ENCODE data around the gene ZNF134.

Gene ZNF134

DNA sequence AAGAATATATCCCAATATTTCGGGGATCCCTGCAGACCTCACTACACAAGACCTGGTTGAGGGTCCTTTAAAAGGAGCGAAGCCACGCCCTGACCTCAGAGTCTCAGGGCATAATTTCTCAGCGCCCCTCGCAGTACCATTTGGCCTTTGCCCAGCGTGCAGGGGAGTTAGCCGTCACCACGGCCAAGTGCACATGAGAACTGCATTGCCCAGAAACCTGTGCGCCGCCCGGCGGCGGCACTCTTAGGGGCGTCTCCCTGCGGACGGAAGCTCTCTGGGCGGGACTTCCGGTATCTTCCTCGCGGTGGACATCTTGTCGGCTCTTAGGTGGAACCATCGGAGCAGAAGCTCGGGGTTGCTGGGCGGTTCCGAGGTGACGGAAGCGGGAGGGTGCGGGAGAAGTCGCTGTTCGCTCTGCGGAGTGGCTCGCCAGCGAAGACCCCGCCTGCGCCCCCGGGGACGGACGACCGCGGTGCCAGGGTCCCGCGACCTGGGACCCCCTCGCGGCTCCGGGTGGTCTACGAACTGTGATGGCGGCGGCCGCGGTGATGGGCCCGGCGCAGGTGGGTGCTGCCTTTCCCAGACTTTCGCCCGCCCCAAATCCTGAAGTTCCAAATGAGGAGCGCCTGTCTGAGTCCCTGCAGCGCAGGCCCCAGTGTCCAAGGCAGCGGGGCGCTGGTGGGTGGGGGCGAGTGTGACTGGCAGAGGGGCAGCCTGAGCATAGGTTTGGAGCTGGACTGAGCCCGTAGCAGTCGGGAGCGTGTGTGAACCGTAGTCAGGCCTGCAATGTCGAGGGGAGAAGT, at the start of gene ZNF134:
Gene ZNF134 (plus strand): TSS at position 302 of the 803 bp plus-strand sequence. CDS start 5,227 bp downstream, outside the sequence.
- FAIRE-seq: no peak
- peak; percentile 66 for DNase-seq (ENCODE audit: low spot score)

DNA sequence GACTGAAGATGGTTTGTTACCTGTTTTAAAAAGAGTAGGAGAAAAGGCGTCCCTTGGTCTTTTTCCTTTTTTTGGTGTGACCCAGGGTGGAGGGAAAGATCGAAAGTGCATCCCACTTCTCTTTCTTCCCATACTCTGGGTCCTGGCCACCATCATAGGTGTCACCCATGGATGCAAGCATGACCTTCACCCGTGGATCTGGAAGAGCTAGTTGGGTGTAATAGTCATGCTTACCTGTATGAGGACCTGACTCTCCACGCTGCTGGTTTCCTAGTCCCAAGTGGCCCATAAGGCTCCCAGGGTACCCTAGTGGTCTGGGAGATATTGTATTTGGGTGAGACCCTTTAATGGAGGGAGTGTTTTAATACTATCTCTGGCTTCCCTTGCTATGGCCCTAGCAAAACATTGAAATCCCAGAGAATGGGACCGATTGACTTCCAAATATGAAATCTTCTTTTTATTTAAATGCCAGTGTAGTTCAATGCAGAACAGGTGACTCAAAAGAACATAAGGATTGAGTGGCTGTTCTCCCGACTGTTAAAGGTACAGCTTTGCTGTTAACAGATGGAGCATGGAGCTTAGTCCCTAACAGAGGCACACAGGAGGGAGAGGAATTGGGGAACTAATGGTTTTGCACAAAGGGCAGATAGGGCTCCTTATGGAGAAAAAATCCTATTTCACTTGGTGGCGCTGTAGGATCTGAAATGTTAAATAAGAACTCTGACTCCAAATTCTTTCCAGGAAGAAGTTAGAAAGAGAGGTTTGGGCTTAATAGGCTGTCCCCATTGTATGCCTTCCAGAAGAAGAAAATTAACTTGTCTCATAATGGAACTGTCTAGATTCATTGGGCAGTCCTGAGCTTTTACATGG, 47.4 kb upstream of the ZNF134 start:
- no peak for FAIRE-seq

DNA sequence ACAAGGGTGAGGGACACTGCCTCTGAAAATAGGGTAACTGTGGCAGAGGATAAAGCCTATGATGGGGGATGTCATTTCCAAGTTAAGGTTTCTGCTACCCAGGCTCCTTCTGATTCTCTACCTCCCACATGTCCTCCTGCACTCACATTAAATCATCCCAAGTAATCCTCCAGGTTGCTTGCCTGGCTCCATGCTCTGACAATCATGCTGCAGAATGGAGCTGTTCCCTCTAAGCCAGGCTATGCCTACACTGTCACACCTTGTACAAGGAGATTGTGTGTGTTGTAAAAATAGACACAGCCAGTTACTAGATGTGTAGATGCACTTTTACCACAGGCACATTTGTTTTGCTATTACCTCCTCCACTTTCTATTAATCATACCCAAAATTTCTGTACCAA, 43.3 kb upstream of the ZNF134 start:
- DNase-seq (ENCODE audit: low spot score): no peak
- FAIRE-seq: no peak

More for the DNA sequence above, 47.4 kb upstream of the ZNF134 start:
- no peak for DNase-seq (ENCODE audit: low spot score)

DNA sequence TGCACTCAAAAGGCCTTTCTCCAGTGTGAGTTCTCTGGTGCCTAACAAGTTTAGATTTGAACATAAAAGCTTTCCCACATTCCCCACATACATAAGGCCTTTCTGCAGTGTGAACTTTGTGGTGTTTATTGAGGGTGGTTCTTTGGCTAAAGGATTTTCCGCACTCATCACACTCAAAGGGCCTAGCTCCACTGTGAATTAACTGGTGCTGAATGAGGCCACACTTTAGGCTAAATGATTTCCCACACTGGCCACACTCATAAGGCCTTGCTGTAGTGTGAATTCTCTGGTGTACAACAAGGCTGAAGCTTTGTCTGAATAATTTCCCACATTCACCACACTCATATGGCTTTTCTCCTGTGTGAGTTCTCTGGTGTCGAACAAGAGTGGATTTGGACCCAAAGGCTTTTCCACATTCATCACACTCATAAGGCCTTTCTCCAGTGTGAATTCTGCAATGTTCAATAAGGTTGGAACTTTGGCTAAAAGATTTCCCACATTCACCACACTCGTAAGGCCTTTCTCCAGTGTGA, 41.6 kb upstream of the ZNF134 start:
- DNase-seq (ENCODE audit: low spot score): no peak
- FAIRE-seq: no peak

DNA sequence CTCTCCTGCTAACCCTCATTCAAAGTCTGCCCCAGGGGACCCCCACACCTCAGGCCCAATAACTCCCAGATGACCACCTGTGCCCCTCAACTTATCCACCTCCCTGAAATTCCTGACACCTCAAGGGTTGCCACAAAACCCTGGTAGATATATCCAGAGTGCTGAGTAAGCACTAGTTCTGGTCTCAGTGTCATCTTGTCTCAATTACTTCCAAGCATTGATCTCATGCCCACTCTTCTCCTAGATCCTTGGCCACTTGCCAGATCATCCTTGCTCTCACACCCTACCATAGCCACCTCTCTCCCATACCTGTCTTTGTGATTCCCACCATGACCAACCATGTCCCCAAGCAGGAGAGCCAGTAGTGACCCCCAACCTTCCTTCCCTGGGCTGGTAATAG, 37.4 kb upstream of the ZNF134 start:
- FAIRE-seq (no peak), DNase-seq (ENCODE audit: low spot score) (no peak)

DNA sequence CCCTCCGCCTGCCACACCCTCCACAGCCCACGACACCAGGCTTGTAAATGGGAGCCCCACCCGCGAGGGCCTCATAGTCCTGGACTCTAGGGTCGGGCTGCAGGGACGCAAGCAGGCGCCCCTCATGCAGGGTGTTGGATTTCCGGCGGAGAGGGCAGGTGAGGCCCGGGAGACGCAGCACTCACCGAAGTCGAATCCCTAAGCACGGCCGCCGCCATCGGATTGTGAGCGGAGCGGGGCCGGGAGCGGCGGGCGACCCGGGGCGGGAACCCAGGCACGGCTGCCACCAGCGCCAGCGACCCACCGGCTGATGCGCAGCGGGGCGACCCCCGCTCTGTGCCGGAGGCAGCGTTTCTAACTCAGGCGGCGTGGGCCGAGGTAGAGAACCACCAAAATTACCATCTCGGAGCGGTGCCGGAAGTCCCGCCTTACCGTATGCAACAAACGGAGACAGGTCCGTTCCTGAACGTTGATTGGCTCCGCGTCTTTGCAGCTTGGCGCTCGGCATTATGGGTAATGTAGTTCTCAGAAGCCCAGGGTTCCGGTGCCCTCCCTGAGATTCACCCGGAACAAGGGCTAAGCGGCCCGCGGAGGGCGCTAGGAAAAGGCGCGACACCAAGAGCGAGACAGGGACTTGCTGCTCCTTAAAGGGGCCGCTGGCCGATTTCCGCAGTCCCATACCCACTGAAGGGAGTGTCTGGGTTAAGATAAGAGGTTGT, 35.4 kb upstream of the ZNF134 start, which contains the start of gene ZNF416:
Gene ZNF416 (minus strand): TSS at position 425 of the 719 bp plus-strand sequence. CDS start 207 bp downstream, at position 218.
- peak; percentile 86 for FAIRE-seq
- DNase-seq (ENCODE audit: low spot score): peak; percentile 93

DNA sequence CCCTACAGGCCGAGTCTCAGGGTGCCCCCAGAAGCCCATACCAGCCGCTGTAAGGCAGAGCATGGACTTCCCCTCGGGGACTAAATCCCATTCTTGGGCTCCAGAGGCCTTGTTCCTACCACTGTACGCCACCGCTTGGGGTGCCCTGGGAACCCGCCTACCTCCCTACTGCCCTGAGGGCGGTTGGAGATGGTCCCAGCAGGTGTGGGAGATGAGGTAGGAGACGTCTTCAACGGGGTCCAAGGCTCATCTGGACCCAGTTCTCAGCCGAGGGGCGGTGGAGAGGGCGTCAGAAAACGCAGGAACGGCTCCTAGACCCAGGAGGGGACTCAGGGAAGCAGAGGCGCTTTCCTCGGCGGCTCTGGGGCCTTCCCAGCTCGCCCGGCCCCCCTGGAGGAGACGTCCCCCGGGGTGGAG, 30.9 kb upstream of the ZNF134 start:
- no peak for DNase-seq (ENCODE audit: low spot score)
- FAIRE-seq: no peak

DNA sequence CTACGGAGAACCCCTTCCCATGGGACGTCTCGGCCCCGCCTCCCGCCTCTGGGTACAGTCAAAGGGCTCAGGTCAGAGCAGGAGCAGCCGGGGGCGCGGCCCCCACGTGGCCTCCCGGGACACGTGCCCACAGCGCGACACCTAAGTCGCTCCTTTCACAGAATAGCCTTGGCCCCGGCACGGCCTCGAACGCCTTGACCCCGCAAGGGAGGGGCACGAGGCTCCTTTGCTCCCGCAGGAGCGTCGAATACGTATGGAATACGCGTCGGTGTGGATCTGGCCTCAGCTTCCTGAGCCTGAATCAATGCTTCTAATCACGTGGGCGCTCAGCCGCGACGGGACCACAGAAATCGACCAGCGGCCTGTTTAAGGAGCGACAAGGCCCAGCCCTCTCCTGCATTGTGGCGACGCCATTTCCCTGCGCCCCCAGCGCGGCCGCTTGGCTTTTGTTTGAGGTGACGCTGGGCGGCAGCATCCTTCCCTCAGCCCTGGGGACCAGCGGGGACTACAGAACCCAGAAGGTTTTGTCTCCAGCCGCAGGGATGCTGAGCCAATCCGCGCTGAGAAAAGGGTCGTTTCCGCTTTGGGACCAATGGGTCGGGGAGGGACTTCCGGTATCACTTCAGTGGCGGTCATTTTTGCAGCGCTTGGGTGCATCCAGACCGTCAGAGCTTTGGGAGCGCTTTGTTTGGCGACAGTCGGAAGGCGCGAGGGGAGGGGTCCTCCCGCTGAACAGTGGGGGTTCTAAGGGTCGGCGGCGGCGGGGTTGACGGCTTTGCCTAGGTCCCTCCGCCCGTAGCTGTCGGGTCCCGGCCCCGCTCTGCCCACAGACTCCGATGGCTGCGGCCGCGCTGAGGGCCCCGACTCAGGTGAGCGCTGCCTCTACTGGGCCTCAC, 30.3 kb upstream of the ZNF134 start, which contains the start of gene ZIK1:
Gene ZIK1 (plus strand): TSS at position 625 of the 896 bp plus-strand sequence. CDS start 212 bp downstream, at position 837.
- FAIRE-seq (no peak), DNase-seq (ENCODE audit: low spot score) (no peak)

DNA sequence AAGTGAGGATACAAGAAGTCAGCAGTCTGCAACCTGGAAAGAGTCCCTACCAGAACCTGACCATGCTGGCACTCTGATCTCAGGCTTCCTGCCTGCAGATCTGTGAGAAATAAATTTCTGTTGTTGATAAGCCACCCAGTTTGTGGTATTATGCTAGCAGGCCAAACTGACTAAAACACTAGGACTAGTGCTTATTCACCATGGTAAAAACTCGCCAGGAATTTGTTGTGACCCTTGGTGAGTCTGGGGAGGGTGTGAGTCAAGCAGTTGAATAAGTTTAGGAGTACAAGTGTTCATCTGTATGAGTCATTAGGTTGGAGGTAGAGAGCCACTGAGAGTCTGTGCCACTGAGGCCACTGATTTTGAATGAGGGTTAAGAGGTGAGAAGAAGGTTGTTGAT, 26.5 kb upstream of the ZNF134 start:
- DNase-seq (ENCODE audit: low spot score): peak; percentile 92
- peak; percentile 84 for FAIRE-seq

DNA sequence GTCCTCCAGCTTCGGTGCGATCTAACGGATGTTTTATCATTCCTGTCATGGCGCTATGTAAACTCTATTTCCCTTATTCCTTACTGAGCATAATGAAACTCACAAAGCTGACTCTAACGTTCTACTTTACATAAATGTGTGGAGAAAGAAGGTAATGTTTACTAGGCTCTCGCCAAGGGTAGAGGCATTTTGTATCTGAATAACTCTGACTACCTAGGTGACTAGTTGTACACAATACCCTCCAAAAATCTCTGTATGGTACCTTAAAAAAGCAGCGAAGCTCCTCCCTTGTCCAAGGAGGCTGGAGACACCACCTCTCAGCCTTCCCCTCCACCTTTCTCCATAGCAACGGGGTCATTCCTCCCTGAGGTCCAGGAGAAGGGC, 14.7 kb upstream of the ZNF134 start:
- DNase-seq (ENCODE audit: low spot score) (no peak), FAIRE-seq (no peak)

DNA sequence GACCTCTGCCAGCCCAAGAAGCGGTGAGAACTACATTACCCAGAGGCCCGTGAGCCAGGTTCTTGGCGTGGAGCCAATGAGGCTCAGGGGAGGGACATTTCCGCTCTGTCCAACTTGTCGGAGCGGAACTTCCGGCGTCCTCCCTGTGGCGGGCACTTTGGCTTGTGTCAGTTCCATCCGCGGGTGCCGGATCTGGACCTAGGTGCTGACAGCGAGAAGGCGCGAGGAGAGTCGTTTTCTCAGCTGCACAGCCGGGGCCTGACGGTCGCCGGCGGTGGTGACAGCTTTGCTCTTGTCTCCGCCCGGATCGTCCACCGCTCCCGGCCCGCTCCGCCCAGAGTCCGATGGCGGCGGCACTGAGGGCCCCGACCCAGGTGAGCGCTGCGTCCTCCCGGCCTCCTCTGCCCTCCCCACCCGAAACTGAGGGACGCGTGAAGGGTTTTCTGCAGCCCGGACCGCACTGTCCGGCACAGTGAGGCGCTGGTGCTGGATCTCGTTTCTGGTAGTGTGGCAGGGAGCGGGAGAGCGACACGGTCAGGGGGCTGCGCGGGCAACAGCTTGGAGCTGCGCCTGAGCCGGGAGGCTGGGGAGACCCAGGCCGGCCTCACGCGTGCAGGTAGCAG, 14.2 kb upstream of the ZNF134 start, which contains the start of gene ZNF530:
Gene ZNF530 (plus strand): TSS at position 125 of the 623 bp plus-strand sequence. CDS start 4,461 bp downstream, outside the sequence.
- no peak for FAIRE-seq
- DNase-seq (ENCODE audit: low spot score): peak; percentile 73

DNA sequence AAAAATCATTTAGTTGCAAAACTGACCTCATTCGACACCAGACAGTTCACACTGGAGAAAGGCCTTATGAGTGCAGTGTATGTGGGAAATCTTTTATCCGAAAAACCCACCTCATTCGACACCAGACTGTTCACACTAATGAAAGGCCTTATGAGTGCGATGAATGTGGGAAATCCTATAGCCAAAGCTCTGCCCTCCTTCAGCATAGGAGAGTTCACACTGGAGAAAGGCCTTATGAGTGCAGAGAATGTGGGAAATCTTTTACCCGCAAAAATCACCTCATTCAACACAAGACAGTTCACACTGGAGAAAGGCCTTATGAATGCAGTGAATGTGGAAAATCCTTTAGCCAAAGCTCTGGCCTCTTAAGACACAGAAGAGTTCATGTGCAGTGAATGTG, 7.1 kb upstream of the ZNF134 start:
- FAIRE-seq (no peak), DNase-seq (ENCODE audit: low spot score) (no peak)

DNA sequence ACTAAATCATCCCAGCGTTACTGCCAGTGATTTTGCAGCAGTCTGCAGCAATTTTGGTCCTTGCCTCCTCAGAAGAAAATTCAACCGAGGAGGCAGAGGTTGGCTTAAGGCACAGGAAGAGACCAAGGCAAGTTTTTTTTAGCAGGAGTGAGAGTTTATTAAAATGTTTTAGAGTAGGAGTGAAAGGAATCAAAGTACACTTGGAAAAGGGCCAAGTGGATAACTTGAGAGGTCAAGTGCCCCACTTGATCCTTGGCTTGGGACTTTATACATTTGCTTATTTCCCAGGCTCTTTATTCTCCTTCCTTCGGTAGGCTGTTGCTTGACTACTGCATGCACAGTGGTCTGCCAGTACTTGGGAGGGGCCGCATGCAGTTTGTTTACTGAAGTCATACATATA, 2.9 kb upstream of the ZNF134 start:
- no peak for FAIRE-seq
- no peak for DNase-seq (ENCODE audit: low spot score)

DNA sequence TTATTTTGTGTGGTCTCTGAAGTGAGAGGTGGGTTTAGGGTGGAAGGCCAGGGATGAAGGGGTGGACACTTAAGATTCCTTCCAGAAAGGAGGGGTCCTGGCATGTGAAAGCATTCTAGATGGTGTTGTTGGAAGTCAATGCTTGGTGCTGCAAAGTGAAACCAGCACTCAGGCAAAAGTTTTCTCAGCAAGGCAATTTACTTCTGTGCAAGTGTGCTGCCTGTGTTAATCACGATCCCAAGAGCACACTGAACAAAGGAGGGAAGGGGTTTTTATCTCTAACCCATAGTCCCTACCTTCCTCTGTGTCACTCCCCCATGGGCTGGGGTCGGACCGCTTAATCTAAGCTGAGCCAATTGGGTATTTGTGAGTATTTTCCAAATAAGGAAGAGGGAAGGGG, 1.3 kb downstream of the ZNF134 start:
- FAIRE-seq: no peak

DNA sequence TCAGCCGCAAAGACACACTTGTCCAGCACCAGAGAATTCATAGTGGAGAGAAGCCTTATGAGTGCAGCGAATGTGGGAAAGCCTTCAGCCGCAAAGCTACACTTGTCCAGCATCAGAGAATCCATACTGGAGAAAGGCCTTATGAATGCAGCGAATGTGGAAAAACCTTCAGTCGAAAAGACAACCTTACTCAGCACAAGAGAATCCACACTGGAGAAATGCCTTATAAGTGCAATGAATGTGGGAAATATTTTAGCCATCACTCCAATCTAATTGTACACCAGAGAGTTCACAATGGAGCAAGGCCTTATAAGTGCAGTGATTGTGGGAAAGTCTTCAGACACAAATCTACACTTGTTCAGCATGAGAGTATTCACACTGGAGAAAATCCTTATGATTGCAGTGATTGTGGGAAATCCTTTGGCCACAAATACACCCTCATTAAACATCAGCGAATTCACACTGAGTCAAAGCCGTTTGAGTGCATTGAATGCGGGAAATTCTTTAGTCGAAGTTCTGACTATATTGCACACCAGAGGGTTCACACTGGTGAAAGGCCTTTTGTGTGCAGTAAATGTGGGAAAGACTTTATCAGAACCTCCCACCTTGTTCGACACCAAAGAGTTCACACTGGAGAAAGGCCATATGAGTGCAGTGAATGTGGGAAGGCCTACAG, 6.8 kb downstream of the ZNF134 start:
- no peak for DNase-seq (ENCODE audit: low spot score)
- FAIRE-seq: no peak

More for the DNA sequence above, 1.3 kb downstream of the ZNF134 start:
- DNase-seq (ENCODE audit: low spot score): no peak

DNA sequence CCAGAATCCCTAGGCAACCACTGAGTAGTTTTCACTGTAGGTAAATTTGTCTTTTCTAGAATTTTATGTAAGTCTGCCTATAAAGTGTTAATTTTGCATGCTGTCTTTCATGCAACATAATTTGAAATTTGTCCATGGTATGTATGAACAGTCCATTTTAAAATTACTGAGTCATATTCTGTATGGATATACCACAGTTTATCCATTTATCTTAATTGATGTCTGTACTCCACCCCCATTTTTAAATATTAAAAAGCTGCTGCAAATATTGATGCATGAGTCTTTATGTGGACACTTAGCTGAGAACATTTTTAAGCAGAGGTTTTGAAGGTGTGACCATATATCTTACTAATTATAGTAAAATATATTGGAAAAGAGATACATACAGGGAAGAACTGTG, 9.0 kb downstream of the ZNF134 start:
- no peak for DNase-seq (ENCODE audit: low spot score)
- no peak for FAIRE-seq

DNA sequence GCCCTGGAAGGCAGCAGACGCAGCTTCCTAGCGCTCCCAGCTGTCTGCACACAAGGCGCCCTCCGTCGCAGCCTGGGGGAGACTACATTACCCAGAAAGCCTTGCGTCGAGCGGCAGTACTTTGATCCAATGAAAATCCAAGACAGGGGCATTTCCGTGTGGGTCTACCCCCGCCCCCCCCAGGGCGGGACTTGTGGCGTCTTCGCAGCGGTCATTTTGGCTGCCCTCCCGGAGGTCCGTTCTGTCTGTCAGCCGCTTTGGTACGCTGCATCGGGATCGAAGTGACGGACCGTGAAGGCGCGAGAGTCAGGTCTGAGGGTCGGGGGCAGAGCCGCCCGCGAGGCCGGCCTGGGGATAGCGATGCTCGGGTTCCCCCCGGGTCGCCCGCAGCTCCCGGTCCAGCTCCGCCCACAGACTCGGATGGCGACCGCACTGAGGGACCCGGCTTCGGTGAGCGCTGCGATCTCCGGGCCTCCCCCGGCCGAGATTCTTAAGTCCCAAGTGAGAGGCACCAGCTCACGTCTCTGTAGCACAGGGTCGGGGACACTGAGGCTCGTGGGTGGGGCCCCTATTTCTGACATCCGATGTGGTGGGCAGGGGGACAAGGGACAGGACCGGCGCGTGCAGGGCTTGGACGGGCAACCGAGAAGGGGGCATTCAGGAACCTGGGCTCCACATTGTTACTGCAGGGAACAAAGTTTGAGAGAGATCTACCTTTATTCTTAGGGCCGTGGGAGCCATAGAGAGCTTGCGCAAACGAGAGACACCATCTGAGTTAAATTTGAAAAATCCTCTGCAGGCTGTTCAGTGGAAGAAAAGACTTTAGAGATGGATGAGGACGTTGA, 19.2 kb downstream of the ZNF134 start, which contains the start of gene ZNF211:
Gene ZNF211 (plus strand): TSS at position 182 of the 845 bp plus-strand sequence. CDS start 179 bp downstream, at position 361.
- DNase-seq (ENCODE audit: low spot score) (peak; percentile 77), FAIRE-seq (peak; percentile 45)

DNA sequence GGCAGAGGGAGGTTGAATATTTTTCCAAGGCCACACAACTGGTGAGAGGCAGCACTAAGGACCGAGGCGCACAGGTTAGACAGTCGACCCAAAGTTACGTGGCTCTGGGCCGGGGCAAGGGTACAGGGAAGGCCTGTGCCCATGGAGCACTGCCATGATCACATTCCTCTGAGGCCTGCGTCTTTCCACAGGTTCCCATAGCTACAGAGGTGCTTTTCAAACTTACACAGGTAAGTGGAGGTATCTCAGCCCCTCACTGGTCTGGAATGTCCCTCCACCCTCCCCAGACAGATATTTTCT, 19.7 kb downstream of the ZNF134 start:
- FAIRE-seq: no peak

More for the DNA sequence above, 19.7 kb downstream of the ZNF134 start:
- no peak for DNase-seq (ENCODE audit: low spot score)
